ENCODE data around the gene POP7.
"Not testable (repeated sequence)": the region's sequence is repeated elsewhere in the genome, so short reads cannot be mapped to it uniquely, and the experiment has no call there.

The POP7 gene

DNA sequence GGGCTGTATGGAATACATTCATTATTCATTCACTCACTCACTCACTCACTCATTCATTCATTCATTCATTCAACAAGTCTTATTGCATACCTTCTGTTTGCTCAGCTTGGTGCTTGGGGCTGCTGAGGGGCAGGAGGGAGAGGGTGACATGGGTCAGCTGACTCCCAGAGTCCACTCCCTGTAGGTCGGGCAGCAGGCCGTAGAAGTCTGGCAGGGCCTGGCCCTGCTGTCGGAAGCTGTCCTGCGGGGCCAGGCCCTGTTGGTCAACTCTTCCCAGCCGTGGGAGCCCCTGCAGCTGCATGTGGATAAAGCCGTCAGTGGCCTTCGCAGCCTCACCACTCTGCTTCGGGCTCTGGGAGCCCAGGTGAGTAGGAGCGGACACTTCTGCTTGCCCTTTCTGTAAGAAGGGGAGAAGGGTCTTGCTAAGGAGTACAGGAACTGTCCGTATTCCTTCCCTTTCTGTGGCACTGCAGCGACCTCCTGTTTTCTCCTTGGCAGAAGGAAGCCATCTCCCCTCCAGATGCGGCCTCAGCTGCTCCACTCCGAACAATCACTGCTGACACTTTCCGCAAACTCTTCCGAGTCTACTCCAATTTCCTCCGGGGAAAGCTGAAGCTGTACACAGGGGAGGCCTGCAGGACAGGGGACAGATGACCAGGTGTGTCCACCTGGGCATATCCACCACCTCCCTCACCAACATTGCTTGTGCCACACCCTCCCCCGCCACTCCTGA is 16.7 kb downstream of the POP7 start:
- DNase-seq: no peak

DNA sequence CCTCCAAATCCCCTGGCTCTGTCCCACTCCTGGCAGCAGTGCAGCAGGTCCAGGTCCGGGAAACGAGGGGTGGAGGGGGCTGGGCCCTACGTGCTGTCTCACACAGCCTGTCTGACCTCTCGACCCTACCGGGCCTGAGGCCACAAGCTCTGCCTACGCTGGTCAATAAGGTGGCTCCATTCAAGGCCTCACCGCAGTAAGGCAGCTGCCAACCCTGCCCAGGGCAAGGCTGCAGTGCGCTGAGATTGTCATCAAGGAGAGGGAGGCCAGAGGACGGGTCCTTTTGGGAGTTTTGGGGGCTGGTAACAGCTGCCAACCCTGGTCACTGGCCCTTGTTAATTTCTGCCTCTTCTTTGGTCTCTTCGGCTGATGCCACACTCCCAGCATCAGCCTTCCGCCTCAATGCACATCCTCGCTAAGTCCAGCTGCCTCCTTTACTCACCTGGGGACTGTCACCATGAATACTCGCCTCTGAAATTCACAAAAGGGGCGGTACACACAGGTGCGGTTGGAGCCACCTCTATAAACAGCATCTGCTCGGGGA is 17.9 kb downstream of the POP7 start:
- DNase-seq: no peak

DNA sequence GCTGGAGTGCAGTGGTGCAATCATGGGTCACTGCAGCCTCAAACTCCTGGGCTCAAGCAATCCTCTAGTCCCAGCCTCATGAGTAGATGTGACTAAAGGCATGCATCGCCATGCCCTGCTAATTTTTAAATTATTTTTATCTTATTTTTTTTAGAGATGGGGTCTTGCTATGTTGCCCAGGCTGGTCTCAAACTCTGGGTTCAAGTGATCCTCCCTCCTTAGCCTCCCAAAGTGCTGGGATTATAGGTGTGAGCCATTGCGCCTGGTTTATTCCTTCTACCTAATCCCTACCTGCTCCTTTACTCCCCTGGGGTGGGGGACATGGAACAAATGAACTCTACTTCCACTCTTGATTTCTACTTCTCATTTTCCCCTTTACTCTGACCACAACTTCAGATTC is 18.4 kb downstream of the POP7 start:
- DNase-seq: not testable (repeated sequence)

DNA sequence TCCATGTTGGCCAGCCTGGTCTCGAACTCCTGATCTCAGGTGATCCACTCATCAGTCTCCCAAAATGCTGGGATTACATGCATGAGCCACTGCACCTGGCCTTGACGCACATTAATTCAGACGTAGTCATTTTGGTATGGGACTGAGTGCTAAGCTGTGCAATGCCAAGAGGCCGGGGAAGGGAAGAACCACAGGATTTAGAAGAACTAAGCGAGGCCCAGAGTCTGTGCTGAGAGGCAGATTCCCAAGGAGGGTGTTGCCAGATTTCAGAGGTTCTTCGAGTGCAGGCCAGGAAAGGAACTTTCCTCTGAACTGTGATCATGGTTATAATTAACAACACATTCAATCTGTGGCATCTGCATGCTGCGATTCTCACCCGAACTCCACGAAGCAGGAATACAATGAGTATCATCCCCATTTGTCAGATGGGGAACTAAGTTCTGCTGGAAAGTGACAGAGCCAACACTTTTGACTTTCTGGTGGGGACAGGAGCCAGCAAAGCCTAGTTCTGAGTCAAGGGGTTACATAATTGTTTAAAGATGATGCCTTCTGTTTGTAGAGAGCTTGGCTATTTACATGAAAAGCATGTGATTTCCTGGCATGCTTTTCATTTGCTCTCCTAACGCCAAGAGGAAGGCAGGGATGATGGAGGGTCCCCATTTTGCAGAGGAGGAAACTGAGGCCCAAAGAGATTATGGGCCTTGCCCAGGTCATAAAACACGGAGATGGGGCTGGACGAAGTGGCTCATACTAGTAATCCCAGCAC is 21.3 kb downstream of the POP7 start:
- DNase-seq: no peak

DNA sequence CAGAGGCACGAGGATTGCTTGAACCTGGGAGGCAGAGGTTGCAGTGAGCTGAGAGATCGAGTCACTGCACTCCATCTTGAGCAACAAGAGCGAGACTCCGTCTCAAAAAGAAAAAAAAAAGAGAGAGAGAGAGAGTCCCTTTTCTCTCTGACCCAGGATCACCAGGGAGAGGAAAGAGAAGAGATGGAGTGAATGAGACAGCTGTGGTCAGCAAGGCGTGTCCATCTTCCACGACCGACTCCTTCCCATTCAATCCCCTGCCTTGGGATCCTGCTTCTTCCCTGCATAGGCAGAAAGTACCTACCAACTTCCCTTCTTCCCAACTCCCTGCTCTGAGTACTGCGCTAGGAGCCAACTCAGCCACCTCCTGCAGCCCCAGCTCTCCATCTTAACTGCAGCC is 22.3 kb downstream of the POP7 start:
- no peak for DNase-seq

DNA sequence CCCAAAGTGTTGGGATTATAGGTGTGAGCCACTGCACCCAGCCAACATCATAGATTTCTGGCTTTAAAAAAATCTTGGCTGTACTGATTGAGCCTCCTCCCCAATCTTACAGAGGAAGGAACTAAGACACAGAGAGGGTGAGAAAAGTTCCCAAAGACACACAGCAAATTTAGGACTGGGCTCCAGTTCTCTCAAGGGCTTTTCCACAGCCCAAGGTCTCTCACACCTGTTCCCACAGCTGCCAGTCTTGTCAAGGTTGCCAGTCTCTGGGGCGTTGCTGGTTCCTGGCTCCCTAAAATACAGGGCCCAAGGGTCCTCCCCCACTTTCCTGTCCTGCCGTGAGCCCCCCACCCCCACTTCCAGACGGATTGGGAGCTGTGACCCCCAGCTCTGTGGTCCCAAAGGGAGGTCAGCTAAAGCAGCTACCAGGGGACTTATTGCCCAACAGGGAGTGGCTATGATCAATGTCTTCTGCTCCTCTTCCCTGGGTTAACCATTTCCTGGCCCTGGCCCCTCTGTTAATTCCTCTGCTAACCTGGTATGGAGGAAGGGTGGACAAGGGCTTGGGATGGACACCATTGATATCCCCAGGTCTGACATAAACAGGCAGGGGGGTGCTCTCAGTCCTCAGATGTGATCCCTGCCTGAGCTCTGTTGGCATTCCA is 24.3 kb downstream of the POP7 start:
- no peak for DNase-seq

DNA sequence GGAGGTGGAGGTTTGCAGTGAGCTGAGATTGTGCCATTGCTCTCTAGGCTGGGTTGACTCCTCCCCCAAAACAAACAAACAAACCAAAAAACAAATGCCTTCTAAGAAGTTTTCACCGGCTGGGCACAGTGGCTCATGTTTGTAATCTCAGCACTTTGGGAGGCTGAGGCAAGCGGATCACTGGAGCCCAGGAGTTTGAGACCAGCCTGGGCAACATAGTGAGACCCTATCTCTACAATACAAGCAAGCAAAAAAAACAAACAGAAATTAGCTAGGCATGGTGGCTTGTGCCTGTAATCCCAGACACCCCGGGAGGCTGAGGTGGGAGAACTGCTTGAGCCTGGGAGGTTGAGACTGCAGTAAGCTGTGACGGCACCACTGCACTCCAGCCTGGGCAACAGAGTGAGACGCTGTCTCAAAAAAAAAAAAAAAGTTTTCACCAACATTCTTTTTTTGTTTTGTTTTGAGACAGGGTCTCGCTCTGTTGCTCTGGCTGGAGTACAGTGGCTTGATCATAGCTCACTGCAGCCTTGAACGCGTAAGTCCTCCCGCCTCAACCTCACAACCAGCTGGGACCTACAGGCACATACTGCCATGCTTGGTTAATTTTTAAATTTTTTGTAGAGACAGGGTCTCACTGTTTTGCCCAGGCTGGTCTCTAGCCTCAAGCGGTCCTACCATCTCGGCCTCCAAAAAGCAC is 26.2 kb downstream of the POP7 start:
- DNase-seq: no peak

DNA sequence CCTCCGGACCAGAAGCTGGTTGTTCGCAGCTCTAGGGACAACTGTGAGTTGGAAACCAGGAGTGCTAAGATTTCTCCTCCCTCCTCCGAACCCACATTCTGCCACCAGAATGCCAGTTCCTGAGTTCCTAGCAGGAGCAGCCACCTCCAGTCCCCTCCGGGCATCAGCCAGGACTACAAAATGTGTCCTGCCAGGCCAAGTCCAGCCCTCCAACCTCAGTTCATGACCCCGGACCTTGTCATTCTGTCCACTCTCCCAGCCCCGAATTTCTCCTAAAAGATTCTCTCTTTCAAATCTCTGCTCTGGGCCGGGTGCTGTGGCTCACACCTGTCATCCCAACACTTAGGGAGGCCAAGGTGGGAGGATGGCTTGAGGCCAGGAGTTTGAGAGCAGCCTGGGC is 29.8 kb downstream of the POP7 start:
- DNase-seq: no peak

DNA sequence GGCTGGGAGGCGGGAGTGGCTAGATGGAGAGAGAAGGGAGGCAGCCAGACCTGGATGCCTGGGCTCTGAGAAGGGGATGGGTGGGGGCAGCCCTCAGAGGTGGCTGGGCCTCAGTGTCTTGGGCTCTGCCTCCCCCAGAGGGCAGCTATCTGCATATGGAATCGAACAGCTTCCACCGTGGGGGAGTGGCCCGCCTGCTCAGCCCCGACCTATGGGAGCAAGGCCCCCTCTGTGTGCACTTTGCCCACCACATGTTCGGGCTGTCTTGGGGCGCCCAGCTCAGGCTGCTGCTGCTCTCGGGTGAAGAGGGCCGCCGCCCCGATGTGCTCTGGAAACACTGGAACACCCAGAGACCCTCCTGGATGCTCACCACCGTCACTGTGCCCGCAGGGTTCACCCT is 30.8 kb downstream of the POP7 start:
- DNase-seq: no peak

DNA sequence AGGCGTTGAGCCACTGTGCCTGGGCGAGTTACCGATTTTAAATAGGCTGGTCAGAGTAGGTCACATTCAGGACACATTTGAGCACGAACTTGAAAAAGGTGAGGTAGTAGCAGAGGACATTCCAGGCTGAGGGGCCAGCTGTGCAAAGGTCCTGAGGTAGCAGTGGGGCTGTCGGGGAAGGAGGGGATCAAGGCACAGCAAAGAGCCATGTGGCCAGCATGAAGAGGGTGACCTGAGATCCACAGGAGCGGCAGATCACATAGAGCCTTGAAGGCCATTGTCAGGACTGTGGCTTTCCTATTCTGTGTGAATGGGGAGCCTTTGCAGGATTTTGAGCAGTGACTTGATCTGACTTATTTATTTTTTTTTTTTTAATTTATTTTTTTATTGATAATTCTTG is 34.0 kb downstream of the POP7 start:
- DNase-seq: no peak

DNA sequence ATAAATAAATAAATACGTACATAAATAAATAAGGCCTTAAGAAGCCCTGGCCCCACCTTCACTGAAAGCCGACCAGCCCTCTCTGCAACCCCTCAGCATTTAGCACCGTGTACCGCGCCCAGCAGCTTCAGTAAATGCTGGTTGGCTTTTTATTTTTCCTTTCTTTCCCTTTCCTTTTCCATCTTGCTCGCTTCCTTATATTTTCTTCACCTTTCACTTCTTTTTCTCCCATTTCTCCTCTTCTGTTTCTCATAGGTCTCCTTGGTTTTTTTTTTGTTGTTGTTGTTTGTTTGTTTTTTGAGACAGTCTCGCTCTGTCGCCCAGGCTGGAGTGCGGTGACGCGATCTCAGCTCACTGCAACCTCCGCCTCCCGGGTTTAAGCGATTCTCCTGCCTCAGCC is 38.7 kb downstream of the POP7 start:
- no peak for DNase-seq

DNA sequence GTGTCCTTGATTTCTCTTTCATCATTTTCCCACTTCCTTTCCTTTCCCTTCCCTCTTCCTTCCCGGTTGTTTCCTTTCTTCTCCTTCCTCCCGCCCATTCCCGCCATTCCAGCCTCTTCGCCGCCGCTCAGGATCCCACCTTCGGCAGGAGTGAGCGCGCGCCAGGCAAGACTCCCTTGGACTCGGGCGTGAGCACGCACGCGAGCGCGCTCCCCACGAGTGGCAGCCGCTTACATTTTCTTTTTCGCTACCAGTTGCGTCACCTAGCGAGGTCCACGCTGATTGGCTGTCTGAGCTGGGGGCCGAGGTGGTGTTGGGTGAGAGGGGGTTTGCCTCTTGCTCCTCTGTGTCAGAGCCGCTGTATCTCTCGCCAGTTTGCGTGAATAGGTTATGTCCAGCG is 39.3 kb downstream of the POP7 start:
- peak in 36 of 56 donors; percentile 1 to 77 (median 26) for DNase-seq

DNA sequence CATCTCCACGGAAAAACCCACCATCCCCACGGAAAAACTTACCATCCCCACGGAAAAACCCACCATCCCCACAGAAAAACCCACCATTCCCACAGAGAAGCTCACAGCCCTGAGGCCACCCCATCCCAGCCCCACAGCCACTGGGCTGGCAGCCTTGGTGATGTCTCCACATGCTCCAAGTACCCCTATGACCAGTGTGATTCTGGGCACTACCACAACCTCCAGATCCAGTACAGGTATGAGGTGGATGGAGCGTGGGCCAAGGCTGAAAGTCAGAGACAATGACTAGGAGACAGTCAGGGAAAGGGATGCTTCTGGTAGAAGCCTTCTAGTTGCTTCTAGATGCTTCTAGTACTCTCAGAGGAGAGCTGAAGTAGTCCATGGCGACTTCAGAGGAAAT is 47.1 kb downstream of the POP7 start:
- no peak for DNase-seq

DNA sequence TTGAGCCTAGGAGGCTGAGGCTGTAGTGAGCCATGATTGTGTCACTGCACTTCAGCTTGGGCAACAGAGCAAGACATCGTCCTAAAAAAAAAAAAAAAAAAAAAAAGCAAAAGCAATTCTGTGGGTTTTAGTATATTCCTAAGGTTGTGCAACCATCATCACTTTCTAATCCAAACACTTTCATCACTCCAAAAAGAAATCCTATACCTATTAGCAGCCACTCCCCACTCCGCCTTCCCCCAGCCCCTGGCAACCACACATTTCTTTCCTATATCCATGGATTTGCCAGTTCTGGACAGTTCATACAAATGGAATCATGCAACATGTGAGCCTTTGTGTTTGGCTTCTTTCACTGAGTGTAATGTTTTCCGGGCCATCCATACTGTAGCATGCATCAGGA is 47.8 kb downstream of the POP7 start:
- DNase-seq: no peak

All from amygdala (tissue), 56 donors.